ENCODE data around the gene ADAMTS9. TPM values are rescaled to one million over a fixed set of nuclear protein-coding genes. Genes with fewer than 3 reads are reported as not detected.

Gene ADAMTS9
- total RNA-seq, 1 donor: not detected

GRCh38 chr3:64473466-64473865, 214.3 kb downstream of the ADAMTS9 start:
- Histone ChIP-seq H3K4me3 (ENCODE audit: low read length) (no peak overlapping the region), H3K27me3 (ENCODE audit: insufficient read depth, low read length) (no peaks in the 10 kb centered on the region)

GRCh38 chr3:64470436-64470835, 217.4 kb downstream of the ADAMTS9 start:
- H3K4me1 ChIP-seq (ENCODE audit: insufficient read depth, low read length): no peaks in the 10 kb centered on the region
- no peak overlapping the region for H3K4me3 ChIP-seq (ENCODE audit: low read length)
- no peaks in the 10 kb centered on the region for H3K9me3 ChIP-seq (ENCODE audit: low read depth, low read length)
- H3K27me3 ChIP-seq (ENCODE audit: insufficient read depth, low read length): no peaks in the 10 kb centered on the region

More at GRCh38 chr3:64473466-64473865, 214.3 kb downstream of the ADAMTS9 start:
- Histone ChIP-seq H3K9me3 (ENCODE audit: low read depth, low read length) (no peaks in the 10 kb centered on the region), H3K4me1 (ENCODE audit: insufficient read depth, low read length) (no peaks in the 10 kb centered on the region)

GRCh38 chr3:64467255-64467944, 220.4 kb downstream of the ADAMTS9 start:
- H3K4me3 ChIP-seq (ENCODE audit: low read length): no peak overlapping the region
- H3K9me3 ChIP-seq (ENCODE audit: low read depth, low read length): no peaks in the 10 kb centered on the region
- no peaks in the 10 kb centered on the region for H3K4me1 ChIP-seq (ENCODE audit: insufficient read depth, low read length)
- H3K27me3 ChIP-seq (ENCODE audit: insufficient read depth, low read length): no peaks in the 10 kb centered on the region
